Loucy (cell line): ENCODE data around the gene TOMM20.
A peak's percentile ranks its signal among the peaks of the same experiment; 100 is the strongest.
"Not testable (repeated sequence)": the region's sequence is repeated elsewhere in the genome, so short reads cannot be mapped to it uniquely, and the experiment has no call there.

Experiments used
- H2AFZ ChIP-seq: fragments of 200-600 bp; sonication (generic); 2 replicates; pipeline ENCODE4 v1.6.0; 2016; ENCODE audit warnings: antibody characterized with exemption, mild to moderate bottlenecking, low read length, moderate library complexity
- H3F3A ChIP-seq: fragments of 200-600 bp; 2 replicates; pipeline ENCODE4 v1.6.0; 2016; ENCODE audit warnings: antibody characterized with exemption, low read depth, mild to moderate bottlenecking
- H3K27me3 ChIP-seq: fragments of 200-600 bp; sonication (generic); 2 replicates; pipeline ENCODE4 v1.6.1; 2014; ENCODE audit warnings: low read length, mild to moderate bottlenecking; ENCODE audit not compliant: insufficient read depth, poor library complexity, severe bottlenecking
- H3K36me3 ChIP-seq: fragments of 200-600 bp; sonication (generic); 2 replicates; pipeline ENCODE4 v1.6.1; 2016; ENCODE audit warnings: low read length; ENCODE audit not compliant: insufficient read depth
- H3K4me1 ChIP-seq: fragments of 200-600 bp; sonication (generic); 2 replicates; pipeline ENCODE4 v1.5.1; 2014; ENCODE audit warnings: low read length, mild to moderate bottlenecking; ENCODE audit not compliant: insufficient read depth, poor library complexity, severe bottlenecking
- H3K4me2 ChIP-seq: fragments of 200-600 bp; sonication (generic); 2 replicates; pipeline ENCODE4 v1.6.0; 2014; ENCODE audit warnings: antibody characterized with exemption, low read length, low read depth, mild to moderate bottlenecking; ENCODE audit not compliant: poor library complexity, severe bottlenecking
- H3K4me3 ChIP-seq: fragments of 200-600 bp; sonication (generic); 2 replicates; pipeline ENCODE4 v1.5.1; 2014; ENCODE audit warnings: low read length, mild to moderate bottlenecking, mixed read lengths; ENCODE audit not compliant: poor library complexity, severe bottlenecking
- H3K79me2 ChIP-seq: fragments of 200-600 bp; sonication (generic); 2 replicates; pipeline ENCODE4 v1.6.1; 2014; ENCODE audit warnings: low read length; ENCODE audit not compliant: insufficient read depth
- H3K9ac ChIP-seq: fragments of 200-600 bp; sonication (generic); 2 replicates; pipeline ENCODE4 v1.6.0; 2014; ENCODE audit warnings: mild to moderate bottlenecking, low read depth, low read length, moderate library complexity; ENCODE audit not compliant: poor library complexity, severe bottlenecking
- H3K9me2 ChIP-seq: fragments of 200-600 bp; sonication (generic); replicated peaks from 2 replicates; pipeline ENCODE4 v1.6.1; 2016; ENCODE audit warnings: low read depth, low read length, mixed read lengths
- H3K9me3 ChIP-seq: fragments of 200-600 bp; sonication (generic); 2 replicates; pipeline ENCODE4 v1.6.1; 2014; ENCODE audit warnings: mild to moderate bottlenecking, antibody characterized with exemption, low read length, low read depth; ENCODE audit not compliant: insufficient read depth
- H4K20me1 ChIP-seq: fragments of 200-600 bp; sonication (generic); 2 replicates; pipeline ENCODE4 v1.6.0; 2014; ENCODE audit warnings: antibody characterized with exemption, low read length, mild to moderate bottlenecking; ENCODE audit not compliant: insufficient read depth, poor library complexity, severe bottlenecking
- EZH2phosphoT487 ChIP-seq: fragments of 200-600 bp; IDR thresholded peaks from 2 replicates; pipeline ENCODE4 v1.6.1; 2018; ENCODE audit warnings: antibody characterized with exemption, mild to moderate bottlenecking, moderate library complexity, borderline replicate concordance
- TF ChIP-seq, protein P1 (sequence below): fragments of 200-600 bp; sonication (generic); conservative IDR thresholded peaks from 2 replicates; pipeline ENCODE4 v1.5.1; 2014; ENCODE audit warnings: mild to moderate bottlenecking, antibody characterized with exemption, low read length

Gene TOMM20

GRCh38 chr1:235160383-235160956, 31.8 kb upstream of the TOMM20 start:
- Histone ChIP-seq H3K79me2 (peaks cover 56% of the 10 kb centered on the region), H2AFZ (peak overlapping the region; percentile 98), H3K9ac (peak overlapping the region; percentile 82), H3K27me3 (no peaks in the 10 kb centered on the region), H3K4me3 (peak overlapping the region; percentile 88), H3F3A (no peaks in the 10 kb centered on the region), H3K9me3 (no peaks in the 10 kb centered on the region), H3K36me3 (no peaks in the 10 kb centered on the region; the same call in 1 of the 2 replicates), H3K9me2 (no peaks in the 10 kb centered on the region), H3K4me2 (peak overlapping the region; percentile 79), H3K4me1 (peaks cover 33% of the 10 kb centered on the region), H4K20me1 (no peaks in the 10 kb centered on the region)
- TF ChIP-seq, protein P1, sequence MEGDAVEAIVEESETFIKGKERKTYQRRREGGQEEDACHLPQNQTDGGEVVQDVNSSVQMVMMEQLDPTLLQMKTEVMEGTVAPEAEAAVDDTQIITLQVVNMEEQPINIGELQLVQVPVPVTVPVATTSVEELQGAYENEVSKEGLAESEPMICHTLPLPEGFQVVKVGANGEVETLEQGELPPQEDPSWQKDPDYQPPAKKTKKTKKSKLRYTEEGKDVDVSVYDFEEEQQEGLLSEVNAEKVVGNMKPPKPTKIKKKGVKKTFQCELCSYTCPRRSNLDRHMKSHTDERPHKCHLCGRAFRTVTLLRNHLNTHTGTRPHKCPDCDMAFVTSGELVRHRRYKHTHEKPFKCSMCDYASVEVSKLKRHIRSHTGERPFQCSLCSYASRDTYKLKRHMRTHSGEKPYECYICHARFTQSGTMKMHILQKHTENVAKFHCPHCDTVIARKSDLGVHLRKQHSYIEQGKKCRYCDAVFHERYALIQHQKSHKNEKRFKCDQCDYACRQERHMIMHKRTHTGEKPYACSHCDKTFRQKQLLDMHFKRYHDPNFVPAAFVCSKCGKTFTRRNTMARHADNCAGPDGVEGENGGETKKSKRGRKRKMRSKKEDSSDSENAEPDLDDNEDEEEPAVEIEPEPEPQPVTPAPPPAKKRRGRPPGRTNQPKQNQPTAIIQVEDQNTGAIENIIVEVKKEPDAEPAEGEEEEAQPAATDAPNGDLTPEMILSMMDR = no peak; the same call in 1 of the 2 replicates
- no peak for TF ChIP-seq EZH2phosphoT487

GRCh38 chr1:235159930-235160329, 31.3 kb upstream of the TOMM20 start:
- Histone ChIP-seq H3K9ac (peak overlapping the region; percentile 82), H3K4me2 (peak overlapping the region; percentile 79), H3K4me1 (peaks cover 33% of the 10 kb centered on the region), H3K4me3 (peak overlapping the region; percentile 88), H3K79me2 (peaks cover 56% of the 10 kb centered on the region)
- H2AFZ ChIP-seq, H3K27me3 ChIP-seq, H3K9me2 ChIP-seq, H3F3A ChIP-seq, H4K20me1 ChIP-seq, H3K36me3 ChIP-seq, H3K9me3 ChIP-seq: not testable (repeated sequence)

DNA sequence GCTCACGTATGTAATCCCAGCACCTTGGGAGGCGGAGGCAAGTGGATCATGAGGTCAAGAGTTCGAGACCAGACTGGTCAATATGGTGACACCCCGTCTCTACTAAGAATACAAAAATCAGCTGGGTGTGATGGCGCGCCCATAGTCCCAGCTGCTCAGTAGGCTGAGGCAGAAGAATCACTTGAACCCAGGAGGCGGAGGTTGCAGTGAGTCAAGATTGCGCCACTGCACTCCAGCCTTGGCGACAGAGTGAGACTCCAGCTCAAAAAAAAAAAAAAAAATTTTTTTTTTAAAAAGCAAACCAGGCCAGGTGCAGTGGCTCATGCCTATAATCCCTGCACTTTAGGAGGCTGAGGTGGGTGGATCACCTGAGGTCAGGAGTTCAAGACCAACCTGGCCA, 30.6 kb upstream of the TOMM20 start:
- Histone ChIP-seq H3K4me2 (peak overlapping the region; percentile 79), H3K79me2 (peaks cover 56% of the 10 kb centered on the region), H3K4me1 (peaks cover 33% of the 10 kb centered on the region), H3K4me3 (peak overlapping the region; percentile 88)
- H2AFZ ChIP-seq, H3K27me3 ChIP-seq, H3F3A ChIP-seq, H3K36me3 ChIP-seq, H4K20me1 ChIP-seq, H3K9ac ChIP-seq, H3K9me3 ChIP-seq, H3K9me2 ChIP-seq: not testable (repeated sequence)

DNA sequence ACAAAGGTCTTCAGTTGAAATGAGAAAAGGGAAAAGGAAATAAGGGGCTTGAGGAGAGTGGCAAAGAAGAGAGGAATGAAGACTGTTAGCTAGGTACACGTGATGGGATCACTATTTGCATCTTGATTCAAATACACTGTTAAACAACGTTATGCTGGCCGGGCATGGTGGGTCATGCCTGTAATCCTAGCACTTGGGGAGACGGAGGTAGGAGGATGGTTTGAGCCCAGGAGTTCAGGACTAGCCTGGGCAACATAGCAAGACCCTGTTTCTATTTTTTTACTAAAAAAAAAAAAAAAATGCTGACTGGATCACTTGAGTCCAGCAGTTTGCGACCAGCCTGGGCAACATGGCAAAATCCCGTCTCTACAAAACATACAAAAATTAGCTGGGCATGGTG, 30.0 kb upstream of the TOMM20 start:
- no peak overlapping the region for H2AFZ ChIP-seq
- H3F3A ChIP-seq = no peaks in the 10 kb centered on the region
- no peak overlapping the region for H3K9ac ChIP-seq
- no peaks in the 10 kb centered on the region for H4K20me1 ChIP-seq
- no peak for TF ChIP-seq EZH2phosphoT487
- TF ChIP-seq, protein P1 = no peak
- no peaks in the 10 kb centered on the region for H3K27me3 ChIP-seq
- no peaks in the 10 kb centered on the region for H3K9me3 ChIP-seq
- peak overlapping the region; percentile 79 for H3K4me2 ChIP-seq
- H3K4me1 ChIP-seq = peaks cover 33% of the 10 kb centered on the region
- H3K4me3 ChIP-seq = peak overlapping the region; percentile 31
- H3K79me2 ChIP-seq = peaks cover 56% of the 10 kb centered on the region
- H3K9me2 ChIP-seq = no peaks in the 10 kb centered on the region
- H3K36me3 ChIP-seq = peaks cover 11% of the 10 kb centered on the region; the same call in 1 of the 2 replicates
